ENCODE results near the gene NDUFAB1. TPM values are rescaled to one million over a fixed set of nuclear protein-coding genes. Genes with fewer than 3 reads are reported as not detected.

The NDUFAB1 gene
- total RNA-seq, 1 donor from 2014 or later, result 122 TPM

GRCh38 chr16:23566724-23567123 lies 29.4 kb downstream of the NDUFAB1 start:
- Mint-ChIP-seq H3K27ac (no peak overlapping the region), H3K27me3 (ENCODE audit: insufficient read depth, low read depth) (no peaks in the 10 kb centered on the region), H3K4me1 (no peaks in the 10 kb centered on the region), H3K4me3 (no peak overlapping the region), H3K9me3 (no peaks in the 10 kb centered on the region), H3K36me3 (peaks cover 35% of the 10 kb centered on the region)
- no peaks in the 10 kb centered on the region for H3K4me1 ChIP-seq
- no peak for DNase-seq (ENCODE audit: low spot score)
- H3F3A ChIP-seq (ENCODE audit: low read depth), result no peaks in the 10 kb centered on the region
- H3K27me3 ChIP-seq, result no peaks in the 10 kb centered on the region
- H3K4me2 ChIP-seq, result no peak overlapping the region
- TF ChIP-seq EZH2phosphoT487 (IDR thresholded peaks at IDR 0.05), result no peak
- TF ChIP-seq EZH2 (IDR thresholded peaks at IDR 0.05), result no peak
- TF ChIP-seq CTCF (IDR thresholded peaks at IDR 0.05), result no peak
- H3K9ac ChIP-seq, result no peak overlapping the region
- peaks cover 18% of the 10 kb centered on the region for H4K20me1 ChIP-seq (ENCODE audit: low read depth)
- H3K4me3 ChIP-seq, result no peak overlapping the region
- H3K36me3 ChIP-seq, result peaks cover 4% of the 10 kb centered on the region
- no peaks in the 10 kb centered on the region for H3K9me3 ChIP-seq (ENCODE audit: low read depth)
- H3K79me2 ChIP-seq (ENCODE audit: low read depth), result no peaks in the 10 kb centered on the region
- no peak overlapping the region for H2AFZ ChIP-seq (replicated peaks)
- no peak overlapping the region for H3K27ac ChIP-seq

- Histone ChIP-seq H3K9ac (no peak overlapping the region), H3F3A (ENCODE audit: low read depth) (no peaks in the 10 kb centered on the region), H3K36me3 (peaks cover 4% of the 10 kb centered on the region), H3K9me3 (ENCODE audit: low read depth) (no peaks in the 10 kb centered on the region), H3K27ac (no peak overlapping the region), H3K4me1 (no peaks in the 10 kb centered on the region), H2AFZ (replicated peaks) (no peak overlapping the region), H4K20me1 (ENCODE audit: low read depth) (peaks cover 9% of the 10 kb centered on the region), H3K4me3 (no peak overlapping the region), H3K4me2 (no peak overlapping the region), H3K79me2 (ENCODE audit: low read depth) (peaks cover 15% of the 10 kb centered on the region), H3K27me3 (no peaks in the 10 kb centered on the region)
- no peak for DNase-seq (ENCODE audit: low spot score)
- Mint-ChIP-seq H3K4me1 (no peaks in the 10 kb centered on the region), H3K9me3 (no peaks in the 10 kb centered on the region), H3K27ac (no peak overlapping the region), H3K4me3 (no peak overlapping the region), H3K36me3 (peaks cover 36% of the 10 kb centered on the region), H3K27me3 (ENCODE audit: insufficient read depth, low read depth) (no peaks in the 10 kb centered on the region)
- TF ChIP-seq EZH2 (IDR thresholded peaks at IDR 0.05) (no peak), EZH2phosphoT487 (IDR thresholded peaks at IDR 0.05) (no peak), CTCF (IDR thresholded peaks at IDR 0.05) (no peak)
These were observed 31.3 kb downstream of the NDUFAB1 start for GRCh38 chr16:23564575-23565363.

- TF ChIP-seq CTCF (IDR thresholded peaks at IDR 0.05), result no peak
- no peak for TF ChIP-seq EZH2phosphoT487 (IDR thresholded peaks at IDR 0.05)
- TF ChIP-seq EZH2 (IDR thresholded peaks at IDR 0.05), result no peak
- H3K27ac Mint-ChIP-seq, result no peak overlapping the region
- Histone ChIP-seq H3K27me3 (no peaks in the 10 kb centered on the region), H3K27ac (no peak overlapping the region), H3K79me2 (ENCODE audit: low read depth) (peaks cover 31% of the 10 kb centered on the region), H3K4me3 (no peak overlapping the region), H2AFZ (replicated peaks) (no peak overlapping the region), H3F3A (ENCODE audit: low read depth) (no peaks in the 10 kb centered on the region), H3K4me1 (peaks cover 3% of the 10 kb centered on the region), H4K20me1 (ENCODE audit: low read depth) (peaks cover 9% of the 10 kb centered on the region), H3K36me3 (peaks cover 4% of the 10 kb centered on the region), H3K9me3 (ENCODE audit: low read depth) (no peaks in the 10 kb centered on the region), H3K9ac (no peak overlapping the region), H3K4me2 (no peak overlapping the region)
- H3K27me3 Mint-ChIP-seq (ENCODE audit: insufficient read depth, low read depth), result no peaks in the 10 kb centered on the region
- DNase-seq (ENCODE audit: low spot score), result no peak
- peaks cover 35% of the 10 kb centered on the region for H3K36me3 Mint-ChIP-seq
- no peaks in the 10 kb centered on the region for H3K9me3 Mint-ChIP-seq
- H3K4me3 Mint-ChIP-seq, result no peak overlapping the region
- peaks cover 6% of the 10 kb centered on the region for H3K4me1 Mint-ChIP-seq
These were observed 32.9 kb downstream of the NDUFAB1 start for GRCh38 chr16:23563186-23563585.

Measured in neural progenitor cell (in vitro differentiated cells).